DND-41 (cell line): ENCODE results near the gene SLC16A6.
"Not testable (repeated sequence)": the region's sequence is repeated elsewhere in the genome, so short reads cannot be mapped to it uniquely, and the experiment has no call there.

ENCODE experiments used
- ATAC-seq: fragments of 200-7000 bp; cut with Tn5 transposase; 3 replicates; pipeline ENCODE4 v1.9.1; 2021; ENCODE audit warnings: low read depth; ENCODE audit not compliant: insufficient read depth
- DNase-seq: peaks from one replicate; pipeline ENCODE4 v3.0.0-alpha.2; 2020
- H2AFZ ChIP-seq: 2 replicates; pipeline ENCODE4 v1.6.0; 2012; ENCODE audit warnings: low read depth, low read length
- H3K27ac ChIP-seq: 2 replicates; pipeline ENCODE4 v1.5.1; 2012; ENCODE audit warnings: low read length, inconsistent platforms
- H3K27me3 ChIP-seq: fragments of 200-600 bp; sonication (generic); 2 replicates; pipeline ENCODE4 v1.6.0; 2012; ENCODE audit warnings: low read length, mild to moderate bottlenecking, inconsistent platforms; ENCODE audit not compliant: insufficient read depth, poor library complexity
- H3K36me3 ChIP-seq: 2 replicates; pipeline ENCODE4 v1.5.1; 2012; ENCODE audit warnings: low read length, inconsistent platforms; ENCODE audit not compliant: insufficient read depth
- H3K4me1 ChIP-seq: 2 replicates; pipeline ENCODE4 v1.5.1; 2012; ENCODE audit warnings: mild to moderate bottlenecking, low read length; ENCODE audit not compliant: insufficient read depth
- H3K4me2 ChIP-seq: 2 replicates; pipeline ENCODE4 v1.6.0; 2012; ENCODE audit warnings: mild to moderate bottlenecking, moderate library complexity, low read length, inconsistent platforms; ENCODE audit not compliant: insufficient read depth
- H3K4me3 ChIP-seq, 2 experiments: fragments of 200-600 bp in 1 of 2; shearing (Covaris generic) in 1 of 2; 2 replicates each; pipeline ENCODE4 v1.5.1; 2012 to 2016; ENCODE audit warnings: inconsistent platforms in 2 of 2, low read length in 2 of 2, mild to moderate bottlenecking in 2 of 2, low read depth in 1 of 2, moderate library complexity in 1 of 2
- H3K79me2 ChIP-seq: 2 replicates; pipeline ENCODE4 v1.6.0; 2012; ENCODE audit warnings: low read length, inconsistent platforms; ENCODE audit not compliant: insufficient read depth
- H3K9ac ChIP-seq: 2 replicates; pipeline ENCODE4 v1.6.0; 2012; ENCODE audit warnings: low read depth, mild to moderate bottlenecking, inconsistent platforms, low read length, moderate library complexity
- H3K9me3 ChIP-seq: 2 replicates; pipeline ENCODE4 v1.5.1; 2012; ENCODE audit warnings: low read length, moderate library complexity, mild to moderate bottlenecking, inconsistent platforms; ENCODE audit not compliant: insufficient read depth, severe bottlenecking
- H4K20me1 ChIP-seq: 2 replicates; pipeline ENCODE4 v1.6.0; 2012; ENCODE audit warnings: low read length; ENCODE audit not compliant: insufficient read depth
- CTCF ChIP-seq: IDR thresholded peaks from 2 replicates; pipeline ENCODE4 v1.5.1; 2012; ENCODE audit warnings: borderline replicate concordance, low read length, moderate library complexity, mild to moderate bottlenecking; ENCODE audit not compliant: poor library complexity, severe bottlenecking; ENCODE audit errors: extremely low read depth
- EZH2 ChIP-seq: IDR thresholded peaks from 3 replicates; pipeline ENCODE4 v1.6.1; 2012; ENCODE audit warnings: borderline replicate concordance, low read depth, mild to moderate bottlenecking, moderate library complexity, low read length, inconsistent platforms; ENCODE audit not compliant: severe bottlenecking

The SLC16A6 gene

DNA sequence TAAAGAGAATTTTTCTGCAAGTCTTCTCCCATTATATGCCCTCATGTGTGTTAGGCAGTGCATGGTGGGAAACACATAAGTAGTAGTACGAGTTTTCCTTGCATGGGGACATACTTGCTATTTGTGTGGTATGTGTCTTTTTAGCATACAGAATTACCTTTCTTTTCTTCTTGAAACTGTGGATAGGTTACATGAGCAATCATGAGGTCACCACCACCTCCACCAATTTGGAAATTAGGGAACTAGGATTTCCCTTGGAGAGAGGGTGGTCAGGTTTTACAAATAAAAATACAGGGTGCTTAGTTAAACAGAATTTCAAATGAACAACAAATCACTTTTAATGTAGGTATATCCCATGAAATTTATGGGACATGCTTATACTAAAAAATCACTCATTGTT, 59.4 kb downstream of the SLC16A6 start:
- Histone ChIP-seq H2AFZ (no peak overlapping the region), H3K4me2 (no peak overlapping the region), H3K27me3 (no peaks in the 10 kb centered on the region), H3K27ac (no peak overlapping the region), H3K9me3 (no peaks in the 10 kb centered on the region), H3K4me3 (no peak overlapping the region), H3K79me2 (no peaks in the 10 kb centered on the region), H3K9ac (no peak overlapping the region), H3K4me1 (no peaks in the 10 kb centered on the region; the same call in 1 of the 2 replicates), H3K36me3 (no peaks in the 10 kb centered on the region; the same call in 1 of the 2 replicates), H4K20me1 (no peaks in the 10 kb centered on the region)
- ATAC-seq (no peak), DNase-seq (no peak)
- TF ChIP-seq EZH2 (no peak), CTCF (no peak)

DNA sequence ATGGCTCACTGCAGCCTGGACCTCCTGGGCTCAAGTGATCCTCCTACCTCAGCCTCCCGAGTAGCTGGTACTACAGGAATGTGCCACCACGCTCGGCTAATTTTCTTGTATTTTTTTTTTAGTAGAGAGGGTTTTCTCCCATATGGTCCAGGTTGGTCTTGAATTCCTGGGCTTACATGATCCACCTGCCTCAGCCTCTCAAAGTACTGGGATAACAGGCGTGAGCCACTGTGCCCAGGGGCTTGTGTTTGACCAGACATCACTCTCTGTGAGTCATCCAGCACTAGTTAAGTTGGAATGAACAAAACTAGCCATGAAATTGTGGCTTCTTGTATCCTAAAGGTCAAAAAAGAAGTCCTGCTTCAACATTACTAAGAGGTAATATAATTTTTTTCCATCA, 59.8 kb downstream of the SLC16A6 start:
- not testable (repeated sequence) for ATAC-seq, H3K4me1 ChIP-seq

DNA sequence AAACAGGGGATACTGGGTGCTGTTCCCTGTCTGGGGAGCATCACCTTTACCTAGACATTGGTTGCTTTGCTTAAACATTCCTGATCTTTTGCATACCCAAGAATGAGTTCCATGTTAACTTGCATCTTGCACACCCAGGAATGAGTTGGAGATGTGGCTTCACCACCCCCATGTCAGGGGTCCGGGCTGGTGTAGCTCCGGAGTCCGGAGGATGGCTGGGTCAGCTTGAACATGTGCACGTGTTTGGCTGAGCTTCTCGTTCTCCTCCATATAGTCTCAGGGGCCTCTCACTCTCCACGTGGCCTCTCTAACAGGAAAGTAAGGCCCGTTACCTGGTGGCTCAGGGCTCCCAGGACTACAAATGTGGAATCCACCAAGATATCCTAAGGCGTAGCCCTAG, 61.3 kb downstream of the SLC16A6 start:
- Histone ChIP-seq H3K4me3 (no peak overlapping the region), H3K9ac (no peak overlapping the region), H4K20me1 (no peaks in the 10 kb centered on the region), H3K4me2 (no peak overlapping the region), H2AFZ (no peak overlapping the region), H3K27ac (no peak overlapping the region), H3K4me1 (no peaks in the 10 kb centered on the region), H3K36me3 (no peaks in the 10 kb centered on the region; the same call in 1 of the 2 replicates), H3K9me3 (no peaks in the 10 kb centered on the region), H3K79me2 (no peaks in the 10 kb centered on the region), H3K27me3 (no peaks in the 10 kb centered on the region)
- DNase-seq = no peak
- TF ChIP-seq EZH2 = no peak
- TF ChIP-seq CTCF = no peak
- ATAC-seq = no peak

More for the DNA sequence above, 59.8 kb downstream of the SLC16A6 start:
- H2AFZ ChIP-seq, H3K9ac ChIP-seq, H3K4me2 ChIP-seq, H3K36me3 ChIP-seq, H3K79me2 ChIP-seq, H3K4me3 ChIP-seq, H3K9me3 ChIP-seq, H3K27ac ChIP-seq, H4K20me1 ChIP-seq, DNase-seq, H3K27me3 ChIP-seq: not testable (repeated sequence)

DNA sequence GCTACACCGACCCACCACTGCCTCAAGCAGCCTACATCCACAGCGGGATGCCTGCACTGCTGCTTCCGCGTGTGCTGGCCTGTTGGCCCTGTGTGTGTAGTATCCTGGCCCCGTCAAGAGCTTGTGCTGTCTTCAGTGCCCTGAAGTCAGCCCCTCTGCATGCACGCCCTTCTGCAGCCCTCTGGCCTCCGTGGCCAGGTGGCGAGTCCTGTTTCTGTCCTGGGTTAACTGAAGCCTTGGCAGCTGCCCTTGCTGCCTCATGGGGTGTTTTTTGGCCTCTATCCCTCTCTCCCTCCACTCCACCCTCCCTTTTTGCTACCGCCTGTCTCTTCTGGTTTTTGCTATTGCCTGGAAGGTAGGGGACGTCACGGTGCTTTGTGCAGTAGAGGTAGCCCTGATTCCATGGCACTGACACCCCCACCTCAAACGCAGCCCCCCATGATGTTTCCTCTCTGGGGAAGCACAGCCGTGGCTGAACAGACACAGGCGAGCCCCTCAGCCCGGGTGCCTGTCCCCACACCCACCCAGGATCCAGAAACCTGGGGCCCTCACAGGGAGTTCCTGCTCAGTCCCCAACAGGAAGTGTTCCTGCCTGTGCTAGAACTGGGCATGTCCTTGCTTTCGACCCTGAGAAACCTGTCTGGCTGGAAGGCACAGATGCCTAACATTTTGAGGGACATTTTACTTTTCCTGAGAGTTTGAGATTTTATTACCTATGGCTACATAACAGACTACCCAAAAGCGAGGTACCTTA, 61.9 kb downstream of the SLC16A6 start:
- Histone ChIP-seq H3K27me3 (no peaks in the 10 kb centered on the region), H3K4me3 (no peak overlapping the region), H3K9ac (no peak overlapping the region), H2AFZ (no peak overlapping the region), H3K9me3 (no peaks in the 10 kb centered on the region), H3K4me1 (no peaks in the 10 kb centered on the region), H3K27ac (no peak overlapping the region), H3K36me3 (no peaks in the 10 kb centered on the region; the same call in 1 of the 2 replicates), H3K4me2 (no peak overlapping the region), H4K20me1 (no peaks in the 10 kb centered on the region), H3K79me2 (no peaks in the 10 kb centered on the region)
- no peak for TF ChIP-seq CTCF
- no peak for TF ChIP-seq EZH2
- ATAC-seq (no peak; the same call in 2 of the 3 replicates), DNase-seq (no peak)

- H3K4me2 ChIP-seq, DNase-seq, H3K4me1 ChIP-seq, H2AFZ ChIP-seq, H3K9me3 ChIP-seq, H3K79me2 ChIP-seq, H3K27ac ChIP-seq, H3K27me3 ChIP-seq, H3K9ac ChIP-seq, H3K36me3 ChIP-seq, H3K4me3 ChIP-seq, H4K20me1 ChIP-seq, ATAC-seq: not testable (repeated sequence)
Observed at GRCh38 chr17:68228039-68228680, 62.8 kb downstream of the SLC16A6 start.
